Naive thymus-derived CD8-positive, alpha-beta T cell (primary cell): ENCODE results near the gene EFNA3. TPM values are rescaled to one million over a fixed set of nuclear protein-coding genes. Genes with fewer than 3 reads are reported as not detected.

Experiments used
- ATAC-seq, 2 donors: fragments of 150-1000 bp; cut with Tn5 transposase in 1 of 2; sonication (Bioruptor Pico), chemical (Tn5 transposase) in 1 of 2; 1 replicate in 1 of 2; 2 replicates in 1 of 2; pipeline ENCODE4 v1.10.0; 2021; ENCODE audit warnings: mild to moderate bottlenecking in 2 of 2, moderate library complexity in 2 of 2
- POLR2A ChIA-PET: fragments of 350-600 bp; sonication (Branson Sonifier 250); formaldehyde crosslinking; loops from one replicate; lab custom pipeline; 2021; ENCODE audit warnings: antibody characterized with exemption; lab: Charles Lee
- DNase-seq, 10 donors: peaks; one replicate each; pipeline versions ENCODE4 v3.0.0 to v3.0.0-alpha.2; 2020 to 2022
- H3K27ac Mint-ChIP-seq, 10 donors: one replicate each; pipeline ENCODE4 v1.8.0; 2020 to 2022; ENCODE audit warnings: mild to moderate bottlenecking in 10 of 10, mixed read lengths in 10 of 10, moderate library complexity in 4 of 10, inconsistent platforms in 1 of 10
- H3K27me3 Mint-ChIP-seq, 5 donors: one replicate each; pipeline ENCODE4 v1.8.0; 2021 to 2022; ENCODE audit warnings: mixed read lengths in 5 of 5
- H3K36me3 Mint-ChIP-seq, 3 donors: one replicate each; pipeline ENCODE4 v1.8.0; 2020 to 2022; ENCODE audit warnings: mixed read lengths in 3 of 3, mild to moderate bottlenecking in 2 of 3, inconsistent platforms in 1 of 3
- H3K4me1 Mint-ChIP-seq, 4 donors: one replicate each; pipeline ENCODE4 v1.8.0; 2021 to 2022; ENCODE audit warnings: mixed read lengths in 4 of 4
- H3K4me3 Mint-ChIP-seq, 10 donors: one replicate each; pipeline ENCODE4 v1.8.0; 2020 to 2022; ENCODE audit warnings: mild to moderate bottlenecking in 10 of 10, mixed read lengths in 10 of 10, moderate library complexity in 6 of 10, inconsistent platforms in 1 of 10
- H3K9me3 Mint-ChIP-seq, 9 donors: one replicate each; pipeline ENCODE4 v1.8.0; 2020 to 2022; ENCODE audit warnings: mixed read lengths in 9 of 9, mild to moderate bottlenecking in 3 of 9, inconsistent platforms in 1 of 9, moderate library complexity in 1 of 9
- polyA plus RNA-seq, 3 donors: library from polyadenylated mRNA; unstranded; fragments of 300-500 nt; fragmentation: Illumina TruSeq; gene quantifications; one replicate each; pipeline ENCODE4 v1.2.3, GENCODE V29; 2021
- total RNA-seq, 8 experiments: library from RNA in 2 of 8; stranded (reverse) in 2 of 8; gene quantifications; one replicate each; pipeline ENCODE4 v1.2.3 and lab custom pipeline; 2021 to 2026

Gene EFNA3
- total and polyA plus RNA-seq, 5 experiments from 2014 or later = 0.53 to 1.3 (median 0.88) TPM

DNA sequence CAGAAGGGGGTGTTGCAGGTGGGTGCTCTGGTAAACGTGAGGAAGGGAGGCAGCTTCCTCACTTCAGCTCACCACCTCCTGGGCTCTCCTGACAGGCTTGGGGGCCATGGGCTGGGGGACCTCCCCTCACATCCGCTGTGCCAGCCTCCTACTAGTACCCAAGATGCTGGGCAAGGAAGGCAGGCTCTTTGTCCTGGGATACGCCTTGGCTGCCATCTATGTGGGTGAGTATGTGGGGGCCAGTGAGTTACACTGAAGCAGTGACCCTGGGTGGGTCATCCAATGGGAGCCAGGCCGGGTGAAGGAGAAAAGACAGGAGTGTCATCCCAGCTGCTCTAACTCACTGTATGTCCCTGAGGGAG, 39.3 kb upstream of the EFNA3 start:
- peaks cover 1 to 19% (median 5%) of the 10 kb centered on the region in 5 donors for H3K27me3 Mint-ChIP-seq
- no peaks in the 10 kb centered on the region for H3K36me3 Mint-ChIP-seq
- H3K4me1 Mint-ChIP-seq = peaks cover 0 to 2% (median 0%) of the 10 kb centered on the region in 4 donors
- DNase-seq (no peak), ATAC-seq (no peak)
- H3K9me3 Mint-ChIP-seq = no peaks in the 10 kb centered on the region
- H3K4me3 Mint-ChIP-seq = no peak overlapping the region
- POLR2A ChIA-PET = no interaction called here
- H3K27ac Mint-ChIP-seq = no peak overlapping the region

DNA sequence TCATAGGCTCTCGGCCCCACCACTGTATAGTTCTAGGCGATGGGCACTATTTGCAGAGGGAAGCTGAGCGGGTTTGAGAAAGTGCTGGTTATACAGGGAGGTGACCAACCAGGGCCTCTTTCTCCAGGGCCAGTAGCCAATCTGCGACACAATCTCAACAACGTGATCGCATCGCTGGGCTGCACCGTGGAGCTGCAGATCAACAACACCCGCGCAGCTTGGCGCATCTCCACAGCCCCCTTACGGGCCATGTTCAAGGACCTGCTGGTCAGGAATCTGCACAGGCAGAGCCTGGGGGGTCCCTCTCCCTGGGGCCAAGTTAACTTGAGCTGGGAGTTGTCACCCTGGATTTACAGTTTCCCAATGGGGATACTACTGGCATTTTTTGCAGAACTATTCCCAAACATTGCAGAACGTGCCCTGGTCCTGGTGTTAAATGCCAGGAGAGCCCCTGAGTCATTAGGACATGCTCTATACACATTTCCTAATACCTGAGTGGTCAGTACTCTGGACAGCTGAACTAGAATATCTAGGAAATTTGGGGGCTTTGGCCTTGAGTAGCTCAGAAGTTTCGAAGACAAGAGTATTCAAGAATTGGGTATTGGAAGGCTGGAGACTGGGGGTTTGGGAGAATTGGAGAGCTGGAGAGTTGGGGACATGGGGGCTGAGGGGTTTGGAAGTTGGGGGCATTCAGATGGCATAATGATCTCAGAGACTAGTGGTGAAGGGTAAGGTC, 38.1 kb upstream of the EFNA3 start:
- POLR2A ChIA-PET = interaction anchor here (0.7 kb wide), 1 partner anchor 598 kb away, joined by 7 read pairs; no protein-coding TSS in a partner anchor
- Mint-ChIP-seq H3K4me1 (peaks cover 0 to 9% (median 6%) of the 10 kb centered on the region in 4 donors), H3K4me3 (no peak overlapping the region), H3K36me3 (no peaks in the 10 kb centered on the region), H3K27ac (no peak overlapping the region), H3K27me3 (peaks cover 1 to 19% (median 7%) of the 10 kb centered on the region in 5 donors), H3K9me3 (no peaks in the 10 kb centered on the region)
- DNase-seq (no peak), ATAC-seq (no peak)

DNA sequence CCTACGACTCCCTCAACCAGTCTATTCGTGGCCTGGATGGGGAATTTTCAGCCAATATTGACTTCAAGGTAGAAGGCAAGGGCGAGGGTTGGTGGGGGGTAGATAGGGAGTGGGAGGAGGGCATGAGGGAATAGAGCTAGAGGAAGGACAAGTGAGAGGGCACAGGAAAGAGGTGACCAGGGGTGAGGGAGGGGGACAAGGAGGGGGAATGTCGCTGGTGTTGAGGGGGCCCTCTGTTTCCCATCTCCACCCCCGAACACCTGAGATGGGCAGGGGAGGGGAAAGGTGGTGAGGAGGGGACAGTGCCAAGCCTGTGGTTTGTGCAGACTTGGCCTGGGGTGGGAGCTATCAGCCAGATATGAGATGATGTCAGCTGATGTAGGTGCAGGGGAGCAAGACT, 35.8 kb upstream of the EFNA3 start:
- peaks cover 1 to 17% (median 7%) of the 10 kb centered on the region in 5 donors for H3K27me3 Mint-ChIP-seq
- DNase-seq = no peak
- no peaks in the 10 kb centered on the region for H3K9me3 Mint-ChIP-seq
- no peaks in the 10 kb centered on the region for H3K36me3 Mint-ChIP-seq
- no peak overlapping the region for H3K4me3 Mint-ChIP-seq
- H3K27ac Mint-ChIP-seq = no peak overlapping the region
- H3K4me1 Mint-ChIP-seq = peaks cover 0 to 9% (median 6%) of the 10 kb centered on the region in 4 donors
- no peak for ATAC-seq
- POLR2A ChIA-PET = no interaction called here

DNA sequence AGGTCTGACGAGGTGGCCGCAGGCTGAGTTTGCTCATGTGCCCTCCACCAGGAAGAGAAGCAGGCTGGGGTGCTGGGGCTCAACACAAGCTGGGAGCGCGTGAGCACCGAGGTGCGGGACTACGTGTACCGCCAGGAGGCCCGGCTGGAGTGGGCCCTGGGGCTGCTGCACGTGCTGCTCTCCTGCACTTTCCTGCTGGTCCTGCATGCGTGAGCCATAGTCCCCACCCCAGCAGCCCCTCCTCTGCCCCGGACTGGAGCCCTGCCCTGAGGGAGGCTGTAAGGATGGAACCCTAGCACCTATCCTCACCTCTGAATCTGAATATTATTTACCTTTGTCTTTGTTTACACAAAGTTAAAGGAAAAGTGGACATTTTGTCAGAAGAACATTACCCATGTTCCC, 35.3 kb upstream of the EFNA3 start:
- Mint-ChIP-seq H3K4me1 (peaks cover 0 to 9% (median 6%) of the 10 kb centered on the region in 4 donors), H3K27ac (no peak overlapping the region), H3K9me3 (no peaks in the 10 kb centered on the region), H3K27me3 (peaks cover 1 to 11% (median 7%) of the 10 kb centered on the region in 5 donors), H3K4me3 (no peak overlapping the region), H3K36me3 (no peaks in the 10 kb centered on the region)
- DNase-seq = no peak
- POLR2A ChIA-PET = interaction anchor here (4.0 kb wide), 1 partner anchor 18 kb away, joined by 22 read pairs; no protein-coding TSS in a partner anchor
- no peak for ATAC-seq

DNA sequence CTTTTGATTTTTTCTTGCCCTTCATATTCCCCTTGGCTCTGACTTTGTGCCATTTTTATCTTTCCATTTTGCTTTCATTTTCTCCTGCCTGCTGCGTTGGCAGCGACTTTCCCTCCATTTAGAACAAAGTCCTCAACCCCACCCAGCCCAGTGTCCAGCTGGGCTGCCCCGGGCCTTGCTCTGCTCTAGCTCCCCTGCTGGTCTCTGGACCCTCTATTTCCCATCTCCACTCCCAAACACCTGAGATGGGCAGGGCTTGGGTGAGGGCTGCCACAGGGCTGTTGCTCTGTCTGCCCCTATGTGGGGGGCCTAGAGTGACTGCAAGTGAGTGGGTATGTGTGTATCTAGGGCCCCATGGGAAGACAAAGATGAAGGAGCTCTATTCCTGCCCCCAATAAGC, 34.8 kb upstream of the EFNA3 start:
- peaks cover 1 to 7% (median 6%) of the 10 kb centered on the region in 5 donors for H3K27me3 Mint-ChIP-seq
- H3K9me3 Mint-ChIP-seq = no peaks in the 10 kb centered on the region
- DNase-seq (no peak), ATAC-seq (no peak)
- POLR2A ChIA-PET = interaction anchor here (2.5 to 4.0 kb wide), 2 partner anchors 17 to 41 kb away, joined by 10 to 22 read pairs; no protein-coding TSS in a partner anchor
- H3K4me3 Mint-ChIP-seq = no peak overlapping the region
- H3K36me3 Mint-ChIP-seq = no peaks in the 10 kb centered on the region
- no peak overlapping the region for H3K27ac Mint-ChIP-seq
- H3K4me1 Mint-ChIP-seq = peaks cover 0 to 9% (median 6%) of the 10 kb centered on the region in 4 donors

DNA sequence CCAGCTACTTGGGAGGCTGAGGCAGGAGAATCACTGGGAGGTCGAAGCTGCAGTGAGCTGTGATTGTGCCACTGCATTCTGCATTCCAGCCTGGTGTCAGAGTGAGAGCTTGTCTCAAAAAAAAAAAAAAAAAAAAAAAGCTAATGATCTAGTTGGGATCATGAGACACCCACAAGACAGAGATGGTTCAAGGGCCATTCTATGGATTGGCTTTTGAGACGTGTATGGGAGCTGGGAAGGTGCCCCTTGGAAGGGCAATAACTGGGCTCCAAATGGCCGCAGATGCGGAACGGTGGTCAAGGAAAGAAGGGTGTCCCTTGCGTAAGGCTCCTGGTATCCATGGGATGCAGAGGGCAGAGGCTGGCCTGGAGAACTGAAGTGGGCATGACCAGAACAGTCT, 34.3 kb upstream of the EFNA3 start:
- Mint-ChIP-seq H3K9me3 (no peaks in the 10 kb centered on the region), H3K4me1 (peaks cover 0 to 9% (median 6%) of the 10 kb centered on the region in 4 donors), H3K27ac (peak overlapping the region in 1 of 10 donors; percentile 48), H3K4me3 (no peak overlapping the region), H3K36me3 (no peaks in the 10 kb centered on the region), H3K27me3 (peaks cover under 1 to 3% (median 2%) of the 10 kb centered on the region in 5 donors)
- POLR2A ChIA-PET = interaction anchor here (2.5 to 4.0 kb wide), 2 partner anchors 17 to 41 kb away, joined by 10 to 22 read pairs; no protein-coding TSS in a partner anchor
- DNase-seq (no peak), ATAC-seq (no peak)

DNA sequence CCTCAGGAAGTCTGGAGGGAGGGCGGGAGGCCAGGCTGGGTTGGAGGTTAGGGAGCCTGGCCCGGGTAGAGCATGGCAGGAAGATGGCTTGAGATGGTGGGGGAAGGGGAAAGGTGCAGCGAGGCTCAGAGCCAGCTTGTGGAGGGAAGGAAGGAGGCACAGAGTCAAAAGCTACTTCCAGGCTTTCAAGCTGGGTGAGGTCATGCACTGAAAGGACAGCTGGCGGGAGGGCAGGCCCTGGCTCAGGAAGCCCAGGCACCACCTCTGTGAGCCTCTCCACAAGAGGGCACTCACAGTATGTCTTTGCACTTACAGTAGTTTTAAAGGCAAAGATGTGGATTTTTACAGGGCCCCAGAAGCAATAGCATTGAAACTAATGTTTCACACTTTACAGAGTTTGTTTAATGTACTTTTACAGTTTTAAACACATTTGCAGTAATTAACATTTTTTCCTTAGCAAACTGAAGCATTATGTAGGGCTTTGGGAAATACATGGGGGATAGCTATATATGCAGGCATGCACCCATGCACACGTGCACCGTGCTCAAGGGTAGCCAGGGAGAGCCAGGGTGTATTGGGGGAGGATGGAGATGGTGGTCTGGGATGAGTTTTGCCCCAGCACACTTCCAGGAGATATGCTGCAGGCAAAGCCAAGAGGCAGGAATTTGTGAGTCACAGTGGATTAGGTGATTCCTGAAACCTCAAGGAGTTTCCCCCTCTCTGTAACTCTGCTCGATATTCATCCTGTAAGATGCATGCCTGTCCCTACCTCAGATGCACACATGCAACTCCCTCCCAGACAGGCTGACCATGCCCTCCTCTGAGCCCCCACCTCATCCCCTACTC, 33.6 kb upstream of the EFNA3 start:
- Mint-ChIP-seq H3K36me3 (no peaks in the 10 kb centered on the region), H3K4me1 (peaks cover 3 to 11% (median 7%) of the 10 kb centered on the region in 4 donors), H3K27ac (peak overlapping the region in 1 of 10 donors; percentile 17), H3K9me3 (no peaks in the 10 kb centered on the region), H3K4me3 (no peak overlapping the region), H3K27me3 (peaks cover 0 to 2% (median 2%) of the 10 kb centered on the region in 5 donors)
- POLR2A ChIA-PET = interaction anchor here (0.5 to 4.0 kb wide), 5 partner anchors 16 to 1316 kb away, joined by 3 to 22 read pairs (median 4); partner anchors contain the start of gene EFNA3
- ATAC-seq (peak; percentile 95 to 99), DNase-seq (peak in 9 of 10 donors; percentile 40 to 82 (median 59))

DNA sequence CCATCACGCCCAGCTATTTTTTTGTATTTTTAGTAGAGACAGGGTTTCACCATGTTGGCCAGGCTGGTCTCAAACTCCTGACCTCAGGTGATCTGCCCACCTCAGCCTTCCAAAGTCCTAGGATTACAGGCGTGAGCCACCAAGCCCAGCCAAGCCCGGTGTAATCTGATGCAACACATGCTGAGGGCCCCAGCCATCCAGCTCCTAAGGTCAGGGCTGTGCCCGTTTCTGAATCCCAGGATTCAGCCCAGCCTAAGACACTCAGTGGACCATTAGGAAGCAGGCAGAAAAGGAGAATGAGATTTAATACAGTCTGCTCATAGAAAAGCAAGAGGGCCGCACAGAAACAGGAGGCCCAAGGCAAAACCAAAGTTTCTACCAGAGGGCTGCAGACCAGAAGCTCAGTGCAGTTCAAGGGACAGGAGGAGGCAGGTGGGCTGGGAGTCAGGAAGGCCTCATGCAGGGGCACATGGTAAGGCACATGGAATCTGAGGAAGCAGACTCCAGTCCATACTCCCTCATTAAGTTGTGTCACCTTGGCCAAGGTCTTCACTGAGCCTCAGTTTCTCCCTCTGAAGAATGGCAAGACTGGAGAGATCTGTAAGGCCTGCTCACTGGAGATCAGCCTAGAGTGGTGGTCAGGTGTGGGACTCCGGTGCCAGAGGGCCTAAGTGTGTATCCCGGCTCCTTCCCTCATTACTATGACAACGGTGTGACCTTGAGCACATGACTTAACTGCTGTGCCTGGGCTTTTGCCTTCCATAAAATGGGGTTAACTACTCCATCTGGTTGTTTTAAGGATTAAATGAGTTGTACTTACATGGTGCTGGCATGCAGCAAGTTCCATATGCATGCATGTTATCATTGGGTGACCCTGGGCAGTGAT, 29.9 kb upstream of the EFNA3 start:
- POLR2A ChIA-PET = interaction anchor here (1.3 to 1.4 kb wide), 2 partner anchors 13 to 15 kb away, joined by 3 read pairs; no protein-coding TSS in a partner anchor
- Mint-ChIP-seq H3K27ac (no peak overlapping the region), H3K36me3 (no peaks in the 10 kb centered on the region)

DNA sequence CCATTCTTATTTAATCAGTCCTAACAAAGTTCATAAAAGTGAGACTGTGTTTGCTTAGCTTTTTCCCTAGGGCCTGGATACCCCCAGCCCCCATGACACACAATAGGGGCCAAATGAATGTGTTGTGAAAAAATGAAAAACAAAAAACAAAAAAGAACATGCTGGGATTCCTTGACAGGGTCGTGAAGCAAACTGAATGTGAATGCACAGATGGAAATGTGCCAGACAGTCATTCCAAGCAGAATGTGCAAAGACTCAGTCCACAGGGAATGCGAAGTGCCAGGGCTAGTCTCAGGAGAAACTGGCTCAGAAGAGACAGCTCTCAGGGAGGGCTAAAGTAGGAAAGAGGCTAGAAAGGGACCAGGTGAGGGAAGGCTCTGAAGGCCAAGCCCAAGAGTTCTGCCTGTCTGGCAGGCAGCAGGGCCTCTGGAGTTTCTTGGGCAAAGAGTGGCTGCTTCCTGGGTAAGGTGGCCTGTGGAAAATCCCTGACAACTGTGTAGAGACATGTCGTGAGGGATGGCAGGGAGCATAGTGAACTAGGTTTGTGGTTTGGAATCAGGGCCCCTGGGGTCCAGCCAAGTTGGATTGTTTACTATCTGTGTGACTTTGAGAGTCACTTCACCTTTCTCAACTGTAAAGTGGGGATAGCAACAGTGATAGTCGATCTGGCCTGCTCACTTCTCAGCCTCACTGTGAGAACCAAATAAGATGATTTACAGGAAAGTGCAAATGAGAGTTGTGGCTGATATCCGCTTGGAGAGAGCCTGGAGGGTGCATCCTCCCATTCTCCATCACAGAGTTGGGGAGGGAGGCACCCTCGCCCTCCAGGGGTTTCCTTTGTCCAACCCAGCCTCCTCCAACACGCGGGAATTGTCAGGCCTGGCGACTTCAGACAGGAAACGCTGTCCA, 28.7 kb upstream of the EFNA3 start:
- DNase-seq (no peak), ATAC-seq (no peak)
- POLR2A ChIA-PET = interaction anchor here (1.3 to 2.7 kb wide), 3 partner anchors 11 to 35 kb away, joined by 5 to 15 read pairs (median 11); no protein-coding TSS in a partner anchor
- H3K9me3 Mint-ChIP-seq = no peaks in the 10 kb centered on the region
- peaks cover 11 to 30% (median 24%) of the 10 kb centered on the region in 4 donors for H3K4me1 Mint-ChIP-seq
- peaks cover 0 to 2% (median 0%) of the 10 kb centered on the region in 5 donors for H3K27me3 Mint-ChIP-seq
- peak overlapping the region in 6 of 10 donors; percentile 9 to 86 (median 37) for H3K27ac Mint-ChIP-seq
- H3K36me3 Mint-ChIP-seq = no peaks in the 10 kb centered on the region
- H3K4me3 Mint-ChIP-seq = peak overlapping the region; percentile 79 to 91 (median 86)

More for the DNA sequence above, 29.9 kb upstream of the EFNA3 start:
- peaks cover 0 to 2% (median under 1%) of the 10 kb centered on the region in 5 donors for H3K27me3 Mint-ChIP-seq
- peaks cover 15 to 36% (median 26%) of the 10 kb centered on the region in 4 donors for H3K4me1 Mint-ChIP-seq
- H3K9me3 Mint-ChIP-seq = no peaks in the 10 kb centered on the region
- peak overlapping the region in 4 of 10 donors; percentile 14 to 87 (median 66) for H3K4me3 Mint-ChIP-seq
- no peak for ATAC-seq
- DNase-seq = no peak

DNA sequence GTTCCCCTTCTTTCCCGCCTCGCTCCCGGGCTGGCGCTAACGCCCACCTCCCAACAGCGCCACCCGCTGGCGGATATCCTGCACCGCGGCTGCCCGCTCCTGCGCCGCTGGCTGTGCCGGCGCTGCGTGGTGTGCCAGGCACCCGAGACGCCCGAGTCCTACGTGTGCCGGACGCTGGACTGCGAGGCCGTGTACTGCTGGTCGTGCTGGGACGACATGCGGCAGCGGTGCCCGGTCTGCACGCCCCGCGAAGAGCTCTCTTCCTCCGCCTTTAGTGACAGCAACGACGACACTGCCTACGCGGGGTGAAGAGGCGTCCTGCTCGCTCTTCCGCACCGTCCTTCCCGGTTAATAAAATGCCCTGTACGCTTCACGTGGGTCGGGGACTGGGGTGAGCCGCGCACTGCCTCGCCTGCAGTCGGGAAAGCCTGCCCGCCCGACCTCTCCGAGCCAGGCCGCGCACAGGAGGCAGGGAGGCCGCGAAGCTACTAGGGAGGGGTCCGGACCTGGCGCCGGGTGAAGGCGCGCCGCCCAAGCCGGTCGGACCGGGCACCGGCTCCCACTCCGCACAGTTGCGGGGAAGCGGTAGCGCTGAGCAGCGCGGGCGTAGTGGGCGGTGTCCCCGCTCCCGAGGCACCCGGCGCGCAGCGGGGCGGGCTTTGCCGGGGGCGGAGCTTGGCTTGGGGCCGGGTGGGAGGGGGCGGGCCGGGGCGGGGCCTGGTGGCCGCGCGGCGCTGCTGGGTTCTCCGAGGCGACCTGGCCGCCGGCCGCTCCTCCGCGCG, 27.9 kb upstream of the EFNA3 start, which contains the start of gene ADAM15:
ADAM15 (plus strand) TSS at position 757 of the 782 bp plus-strand sequence. CDS start 71 bp downstream, outside the sequence.
- POLR2A ChIA-PET = interaction anchor here (0.5 to 2.7 kb wide), 12 partner anchors 10 to 114 kb away, joined by 3 to 15 read pairs (median 5); partner anchors contain the start of genes EFNA3, PBXIP1 and PYGO2
- Mint-ChIP-seq H3K36me3 (no peaks in the 10 kb centered on the region), H3K4me1 (peaks cover 9 to 27% (median 22%) of the 10 kb centered on the region in 4 donors), H3K27ac (peak within 1 kb of the TSS; percentile 23 to 86 (median 64)), H3K4me3 (peak within 1 kb of the TSS; percentile 79 to 91 (median 86)), H3K9me3 (no peaks in the 10 kb centered on the region), H3K27me3 (peaks cover 0 to 2% (median 0%) of the 10 kb centered on the region in 5 donors)
- ATAC-seq = peak; percentile 79 to 85
- peak; percentile 58 to 83 (median 72) for DNase-seq
